Measurements from ENCODE around the gene SORCS1. TPM values are rescaled to one million over a fixed set of nuclear protein-coding genes. Genes with fewer than 3 reads are reported as not detected.

The SORCS1 gene
- total and polyA plus RNA-seq, 12 donors: 0.18 to 11.1 (median 1.1) TPM

- Histone ChIP-seq H3K36me3 (replicated peaks in 1 of 2) (no peaks in the 10 kb centered on the region), H3K27me3 (no peaks in the 10 kb centered on the region), H3K4me1 (replicated peaks in 1 of 2) (no peaks in the 10 kb centered on the region), H3K9me3 (replicated peaks in 1 of 3) (no peaks in the 10 kb centered on the region), H3K4me3 (no peak overlapping the region), H3K27ac (no peak overlapping the region)
- 40 to 67% (median 60%) methylated on average over 3 of the region's 3 CpGs for WGBS, 4 donors
- TF ChIP-seq POLR2A (IDR thresholded peaks at IDR 0.05): no peak
- no peak for TF ChIP-seq CTCF (IDR thresholded peaks at IDR 0.05)
- no peak for DNase-seq
- intact Hi-C loops (cut with DNase I): no loop called here
These were observed 379.0 kb downstream of the SORCS1 start for GRCh38 chr10:106785528-106785927.

- no peak for DNase-seq
- H3K27ac ChIP-seq: no peak overlapping the region
- TF ChIP-seq CTCF (IDR thresholded peaks at IDR 0.05): no peak
- no peak for TF ChIP-seq POLR2A (IDR thresholded peaks at IDR 0.05)
- H3K9me3 ChIP-seq (replicated peaks in 1 of 3): no peaks in the 10 kb centered on the region
- H3K4me1 ChIP-seq (replicated peaks in 1 of 2): no peaks in the 10 kb centered on the region
- H3K36me3 ChIP-seq (replicated peaks in 1 of 2): no peaks in the 10 kb centered on the region
- H3K4me3 ChIP-seq: no peak overlapping the region
- 33 to 70% (median 56%) methylated on average over 3 of the region's 3 CpGs for WGBS, 4 donors
- intact Hi-C loops (cut with DNase I): no loop called here
- no peaks in the 10 kb centered on the region for H3K27me3 ChIP-seq
These were observed 383.9 kb downstream of the SORCS1 start for GRCh38 chr10:106780632-106781031.

GRCh38 chr10:106777841-106778240 is 386.7 kb downstream of the SORCS1 start:
- WGBS, 4 donors: 13 to 26% (median 20%) methylated on average over 1 of the region's 1 CpG

GRCh38 chr10:106775127-106775526 is 389.4 kb downstream of the SORCS1 start:
- intact Hi-C loops (cut with DNase I): no loop called here
- Histone ChIP-seq H3K4me3 (no peak overlapping the region), H3K27me3 (no peaks in the 10 kb centered on the region), H3K36me3 (replicated peaks in 1 of 2) (no peaks in the 10 kb centered on the region), H3K27ac (no peak overlapping the region), H3K4me1 (replicated peaks in 1 of 2) (no peaks in the 10 kb centered on the region), H3K9me3 (replicated peaks in 1 of 3) (no peaks in the 10 kb centered on the region)
- DNase-seq: no peak
- TF ChIP-seq CTCF (IDR thresholded peaks at IDR 0.05): no peak
- TF ChIP-seq POLR2A (IDR thresholded peaks at IDR 0.05): no peak
- 59 to 70% (median 68%) methylated on average over 3 to 4 of the region's 4 CpGs for WGBS, 4 donors

More at GRCh38 chr10:106777841-106778240, 386.7 kb downstream of the SORCS1 start:
- H3K36me3 ChIP-seq (replicated peaks in 1 of 2): no peaks in the 10 kb centered on the region
- no peak for DNase-seq
- intact Hi-C loops (cut with DNase I): no loop called here
- no peak for TF ChIP-seq CTCF (IDR thresholded peaks at IDR 0.05)
- no peak for TF ChIP-seq POLR2A (IDR thresholded peaks at IDR 0.05)
- no peak overlapping the region for H3K27ac ChIP-seq
- H3K4me1 ChIP-seq (replicated peaks in 1 of 2): no peaks in the 10 kb centered on the region
- H3K9me3 ChIP-seq (replicated peaks in 1 of 3): no peaks in the 10 kb centered on the region
- H3K27me3 ChIP-seq: no peaks in the 10 kb centered on the region
- H3K4me3 ChIP-seq: no peak overlapping the region
